Effector memory CD4-positive, alpha-beta T cell (primary cell): ENCODE data around the gene COL20A1.

Experiments used
- DNase-seq, 3 donors: peaks; one replicate each; pipeline ENCODE4 v3.0.0-alpha.2; 2020
- H3K27ac ChIP-seq: 2 replicates; pipeline ENCODE4 v1.7.0; 2013; ENCODE audit warnings: mild to moderate bottlenecking, low read length, moderate library complexity; ENCODE audit not compliant: insufficient read depth, poor library complexity, severe bottlenecking
- H3K27me3 ChIP-seq: replicated peaks from 2 replicates; pipeline ENCODE4 v1.7.0; 2013; ENCODE audit warnings: mild to moderate bottlenecking, low read length; ENCODE audit not compliant: insufficient read depth, control insufficient read depth, poor library complexity, severe bottlenecking
- H3K36me3 ChIP-seq: 2 replicates; pipeline ENCODE4 v1.7.0; 2013; ENCODE audit warnings: mild to moderate bottlenecking, low read length, moderate library complexity; ENCODE audit not compliant: control insufficient read depth, insufficient read depth
- H3K4me1 ChIP-seq: 2 replicates; pipeline ENCODE4 v1.7.0; 2013; ENCODE audit warnings: low read length, mild to moderate bottlenecking; ENCODE audit not compliant: control insufficient read depth, insufficient read depth, poor library complexity, severe bottlenecking
- H3K4me3 ChIP-seq: 2 replicates; pipeline ENCODE4 v1.7.0; 2013; ENCODE audit warnings: low read length, low read depth, mild to moderate bottlenecking; ENCODE audit not compliant: insufficient read depth, poor library complexity, severe bottlenecking
- H3K9me3 ChIP-seq: 2 replicates; pipeline ENCODE4 v1.7.0; 2013; ENCODE audit warnings: mild to moderate bottlenecking, low read length, moderate library complexity; ENCODE audit not compliant: control insufficient read depth

COL20A1 gene

GRCh38 chr20:63284083-63284440 lies 8.9 kb upstream of the COL20A1 start:
- no peaks in the 10 kb centered on the region for H3K27me3 ChIP-seq
- H3K4me3 ChIP-seq: peak overlapping the region; percentile 28
- H3K27ac ChIP-seq: no peak overlapping the region
- H3K9me3 ChIP-seq: no peaks in the 10 kb centered on the region
- no peak for DNase-seq
- peaks cover 3% of the 10 kb centered on the region for H3K4me1 ChIP-seq
- H3K36me3 ChIP-seq: peaks cover 58% of the 10 kb centered on the region

GRCh38 chr20:63284544-63284949 lies 8.4 kb upstream of the COL20A1 start:
- Histone ChIP-seq H3K27ac (no peak overlapping the region), H3K4me3 (peak overlapping the region; percentile 28), H3K36me3 (peaks cover 53% of the 10 kb centered on the region), H3K27me3 (no peaks in the 10 kb centered on the region), H3K4me1 (peaks cover 3% of the 10 kb centered on the region), H3K9me3 (no peaks in the 10 kb centered on the region)
- DNase-seq: no peak

GRCh38 chr20:63284981-63285524 lies 7.9 kb upstream of the COL20A1 start:
- DNase-seq: no peak
- Histone ChIP-seq H3K4me1 (peaks cover 3% of the 10 kb centered on the region), H3K27me3 (no peaks in the 10 kb centered on the region), H3K4me3 (peak overlapping the region; percentile 28), H3K9me3 (no peaks in the 10 kb centered on the region), H3K36me3 (peaks cover 51% of the 10 kb centered on the region), H3K27ac (no peak overlapping the region)

- Histone ChIP-seq H3K9me3 (no peaks in the 10 kb centered on the region), H3K27ac (no peak overlapping the region), H3K4me1 (peaks cover 6% of the 10 kb centered on the region), H3K27me3 (no peaks in the 10 kb centered on the region), H3K36me3 (peaks cover 43% of the 10 kb centered on the region), H3K4me3 (no peak overlapping the region)
- no peak for DNase-seq
These were observed 7.1 kb upstream of the COL20A1 start for GRCh38 chr20:63285636-63286615.

GRCh38 chr20:63286781-63287696 lies 5.9 kb upstream of the COL20A1 start:
- peaks cover 9% of the 10 kb centered on the region for H3K4me1 ChIP-seq
- no peak for DNase-seq
- H3K4me3 ChIP-seq: no peak overlapping the region
- no peaks in the 10 kb centered on the region for H3K9me3 ChIP-seq
- peaks cover 35% of the 10 kb centered on the region for H3K36me3 ChIP-seq
- H3K27ac ChIP-seq: no peak overlapping the region
- no peaks in the 10 kb centered on the region for H3K27me3 ChIP-seq

GRCh38 chr20:63287697-63288580 lies 5.0 kb upstream of the COL20A1 start:
- H3K4me1 ChIP-seq: peaks cover 9% of the 10 kb centered on the region
- no peak overlapping the region for H3K4me3 ChIP-seq
- no peak overlapping the region for H3K27ac ChIP-seq
- no peaks in the 10 kb centered on the region for H3K27me3 ChIP-seq
- H3K9me3 ChIP-seq: no peaks in the 10 kb centered on the region
- DNase-seq: no peak
- H3K36me3 ChIP-seq: peaks cover 28% of the 10 kb centered on the region

GRCh38 chr20:63288581-63289251 lies 4.3 kb upstream of the COL20A1 start:
- DNase-seq: no peak
- Histone ChIP-seq H3K4me1 (peaks cover 9% of the 10 kb centered on the region), H3K27ac (no peak overlapping the region), H3K9me3 (no peaks in the 10 kb centered on the region), H3K4me3 (no peak overlapping the region), H3K36me3 (peaks cover 27% of the 10 kb centered on the region), H3K27me3 (no peaks in the 10 kb centered on the region)

GRCh38 chr20:63289311-63290135 lies 3.5 kb upstream of the COL20A1 start:
- Histone ChIP-seq H3K4me3 (no peak overlapping the region), H3K36me3 (peaks cover 27% of the 10 kb centered on the region), H3K4me1 (peaks cover 9% of the 10 kb centered on the region), H3K27me3 (peaks cover under 1% of the 10 kb centered on the region), H3K9me3 (no peaks in the 10 kb centered on the region), H3K27ac (no peak overlapping the region)
- no peak for DNase-seq
